Fibroblast of skin of scalp (primary cell): ENCODE measurements around the gene PHACTR3.
A peak's percentile ranks its signal among the peaks of the same experiment; 100 is the strongest.

Source experiments
- DNase-seq: peaks from one replicate; pipeline ENCODE4 v3.0.0-alpha.2; 2013

The PHACTR3 gene

GRCh38 chr20:59756241-59756640 is 151.9 kb downstream of the PHACTR3 start:
- no peak for DNase-seq

- no peak for DNase-seq
These were observed 159.7 kb downstream of the PHACTR3 start for GRCh38 chr20:59764037-59764436.

DNA sequence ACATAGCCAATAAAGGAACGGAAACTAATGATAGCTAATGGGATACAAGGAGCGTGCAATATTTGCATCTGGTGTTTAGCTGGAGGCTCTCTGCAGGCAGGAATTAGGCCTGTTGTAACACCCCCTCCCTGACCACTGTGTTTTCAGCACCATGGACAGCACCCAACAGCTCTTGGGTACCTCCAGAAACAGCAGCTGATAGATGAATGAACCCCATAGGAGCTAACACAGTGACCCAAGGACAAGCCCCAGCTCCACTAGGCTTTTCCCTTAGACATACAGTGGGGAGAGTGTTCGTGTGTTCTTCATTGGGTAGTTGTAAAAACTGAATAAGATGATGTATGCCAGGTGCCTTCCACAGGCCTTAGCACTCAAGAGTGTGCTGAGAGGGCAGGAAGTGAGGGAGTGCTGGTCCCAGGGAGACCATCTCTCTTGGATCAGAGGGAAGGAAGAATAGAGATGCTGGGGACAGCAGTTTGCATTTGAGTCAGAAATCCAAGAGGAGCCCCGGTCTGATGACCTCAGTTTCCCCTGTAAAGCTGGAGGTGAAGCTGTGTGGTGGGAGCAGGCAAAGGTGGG is 161.3 kb downstream of the PHACTR3 start:
- peak; percentile 39 for DNase-seq

DNA sequence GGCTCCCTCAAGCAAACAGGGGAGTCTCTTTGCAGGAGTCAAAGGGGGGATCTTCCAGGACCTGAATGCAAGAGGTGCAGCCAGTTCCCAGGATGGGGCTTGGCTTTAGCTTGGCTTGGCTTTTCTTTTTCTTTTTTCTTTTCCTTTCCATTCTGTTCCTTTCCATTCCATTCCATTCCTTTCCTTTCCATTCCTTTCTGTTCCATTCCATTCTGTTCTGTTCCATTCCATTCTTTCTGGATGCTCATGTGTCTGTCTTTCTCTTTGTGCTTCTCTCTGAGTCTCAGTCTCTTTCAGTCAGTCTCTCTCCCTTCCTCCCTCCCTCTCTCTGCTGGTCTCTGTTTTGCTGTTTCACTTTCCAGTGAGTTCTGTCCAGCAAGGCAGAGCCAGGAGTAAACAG is 163.3 kb downstream of the PHACTR3 start:
- DNase-seq, result no peak

DNA sequence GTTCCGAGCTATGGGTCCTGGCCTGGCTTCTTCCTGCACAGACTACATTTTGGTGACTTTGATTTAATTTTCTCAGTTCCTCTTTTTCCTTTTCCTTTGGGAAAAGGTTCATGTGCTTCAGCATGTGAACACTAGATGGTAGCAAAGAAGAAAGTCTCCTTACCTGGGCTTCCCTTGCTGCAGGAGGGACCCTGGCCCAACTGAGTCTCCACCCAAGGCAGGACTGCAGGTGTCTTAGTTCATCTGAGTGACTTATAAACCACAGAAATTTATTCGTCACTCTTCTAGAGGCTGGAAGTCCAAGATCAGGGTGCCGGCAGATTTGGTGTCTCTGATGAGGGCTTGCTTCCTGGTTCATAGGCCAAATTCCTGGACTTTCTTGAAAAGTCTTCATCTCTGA is 165.9 kb downstream of the PHACTR3 start:
- no peak for DNase-seq

DNA sequence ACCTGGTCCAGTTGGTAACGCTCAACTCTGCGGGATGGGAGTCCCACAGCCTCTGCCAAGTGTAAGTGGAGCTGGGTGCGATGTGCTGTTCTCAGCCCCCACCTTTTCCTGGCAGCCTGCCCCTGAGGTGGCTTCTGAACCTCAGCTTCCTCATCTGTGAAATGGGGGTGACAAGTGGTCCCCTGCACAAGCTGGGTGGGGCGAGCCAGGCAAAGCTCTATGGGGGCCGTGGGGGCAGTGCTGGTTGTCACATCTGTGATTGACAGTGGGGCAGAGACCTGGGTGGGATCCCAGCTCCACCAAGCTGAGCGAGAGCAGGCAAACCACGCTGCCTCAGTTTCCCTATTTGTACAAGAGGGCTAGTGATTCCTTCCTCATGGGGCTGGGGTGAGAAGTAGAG is 166.5 kb downstream of the PHACTR3 start:
- no peak for DNase-seq

GRCh38 chr20:59771506-59772372 is 167.4 kb downstream of the PHACTR3 start:
- no peak for DNase-seq

GRCh38 chr20:59772373-59772705 is 168.0 kb downstream of the PHACTR3 start:
- DNase-seq, result no peak

DNA sequence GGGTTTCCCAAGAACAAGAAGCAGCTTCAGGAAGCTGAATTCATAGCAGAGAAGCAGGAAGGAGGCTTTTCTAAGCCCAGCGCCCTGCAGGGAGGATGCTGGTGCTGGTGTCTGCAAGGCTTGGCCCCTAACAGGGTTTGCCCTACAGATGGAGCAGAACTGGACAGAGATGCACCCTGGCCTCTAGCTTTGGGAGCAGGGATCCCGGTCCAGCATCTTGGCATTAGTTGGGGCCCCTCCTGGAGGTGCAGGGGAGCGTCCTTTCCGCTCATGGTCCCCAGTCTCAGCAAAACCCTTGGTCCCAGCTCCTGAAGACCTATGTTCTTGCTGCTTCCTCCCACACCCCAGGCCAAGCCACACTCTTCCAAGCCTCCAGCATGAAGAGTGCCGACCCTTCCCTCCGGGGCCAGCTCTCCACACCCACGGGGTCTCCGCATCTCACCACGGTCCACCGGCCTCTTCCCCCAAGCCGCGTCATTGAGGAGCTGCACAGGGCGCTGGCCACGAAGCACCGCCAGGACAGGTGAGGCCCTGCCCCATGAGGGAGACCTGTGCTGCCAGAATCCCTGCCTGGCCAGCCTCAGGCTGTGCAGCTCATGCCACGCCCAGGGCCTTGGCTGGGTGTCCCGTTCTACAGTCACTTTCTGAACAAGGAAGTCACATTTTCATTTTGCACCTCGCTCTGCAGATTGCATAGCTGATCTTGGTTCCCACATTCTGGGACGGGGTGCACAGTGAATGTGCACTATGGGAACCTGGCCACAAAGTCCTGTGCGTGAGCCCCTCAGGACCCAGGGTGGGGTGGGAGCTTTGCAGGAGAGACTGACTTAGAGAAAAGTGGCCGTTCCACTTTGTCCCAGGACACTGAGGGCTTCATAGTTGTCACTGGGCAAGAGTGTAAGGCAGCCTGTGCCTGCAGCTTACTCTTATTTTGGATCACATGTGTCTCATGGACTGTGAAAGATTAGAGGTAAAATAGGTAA is 168.9 kb downstream of the PHACTR3 start:
- DNase-seq, result no peak

- no peak for DNase-seq
These were observed 169.9 kb downstream of the PHACTR3 start for GRCh38 chr20:59774204-59774641.

GRCh38 chr20:59774921-59775686 is 170.8 kb downstream of the PHACTR3 start:
- no peak for DNase-seq

- no peak for DNase-seq
These were observed 171.3 kb downstream of the PHACTR3 start for GRCh38 chr20:59775687-59776055.

DNA sequence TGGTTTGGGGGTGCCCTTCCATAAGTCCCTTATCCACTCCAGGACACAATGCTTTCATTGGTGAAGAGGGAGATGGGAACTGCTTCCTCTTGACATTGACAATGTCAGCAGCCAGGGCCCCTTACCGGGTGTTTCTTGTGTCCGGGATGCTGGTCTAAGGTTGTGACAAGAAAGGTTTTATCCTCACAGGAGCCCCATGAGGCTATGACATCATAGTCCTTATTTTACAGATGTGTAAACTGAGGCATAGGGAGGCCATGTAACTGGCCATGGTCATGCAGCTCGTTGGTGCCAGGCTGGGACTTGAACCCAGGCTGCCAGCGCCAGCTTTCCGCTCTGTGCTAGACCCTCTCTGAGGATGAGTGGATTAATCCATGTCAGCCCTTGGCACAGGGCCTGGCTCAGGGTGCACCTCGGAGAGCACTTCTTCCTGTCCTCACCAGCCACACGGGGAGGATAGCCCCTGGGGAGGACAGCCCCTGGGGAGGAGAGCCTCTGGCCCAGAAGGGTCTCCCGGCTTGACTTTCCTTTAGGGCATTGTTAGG is 171.8 kb downstream of the PHACTR3 start:
- no peak for DNase-seq

DNA sequence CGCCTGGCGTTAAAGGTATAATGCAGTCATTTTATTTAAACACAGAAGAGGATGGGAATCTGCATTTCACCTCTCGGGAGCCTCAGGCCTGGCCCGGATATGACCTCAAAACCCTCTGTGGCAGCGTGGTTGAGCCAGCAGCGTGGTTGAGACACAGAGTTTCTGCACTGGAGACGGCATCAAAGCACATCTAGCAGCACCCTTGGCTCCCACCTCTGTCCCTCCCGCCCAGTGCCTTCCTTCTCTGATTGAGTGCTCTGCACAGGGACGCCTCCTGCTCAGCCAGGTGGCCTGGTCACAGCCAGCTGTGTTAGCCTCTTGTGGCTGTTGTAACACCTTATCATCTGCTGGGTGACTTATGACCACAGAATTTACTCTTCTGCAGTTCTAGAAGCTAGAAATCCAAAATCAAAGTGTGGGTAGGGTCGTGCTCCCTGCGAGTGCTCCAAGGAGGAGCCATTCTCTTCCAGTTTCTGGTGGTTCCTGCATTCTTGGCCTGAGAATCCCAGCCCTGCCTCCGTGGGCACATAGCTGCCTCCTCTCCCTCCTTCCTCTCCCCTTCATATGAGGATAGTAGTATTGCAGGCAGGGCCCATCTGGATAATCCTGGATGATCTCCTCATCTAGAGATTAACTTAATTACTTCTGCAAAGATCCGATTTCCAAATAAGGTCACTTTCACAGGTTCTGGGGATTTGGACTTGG is 172.4 kb downstream of the PHACTR3 start:
- DNase-seq, result no peak

- DNase-seq, result no peak
These were observed 173.0 kb downstream of the PHACTR3 start for GRCh38 chr20:59777331-59777725.

DNA sequence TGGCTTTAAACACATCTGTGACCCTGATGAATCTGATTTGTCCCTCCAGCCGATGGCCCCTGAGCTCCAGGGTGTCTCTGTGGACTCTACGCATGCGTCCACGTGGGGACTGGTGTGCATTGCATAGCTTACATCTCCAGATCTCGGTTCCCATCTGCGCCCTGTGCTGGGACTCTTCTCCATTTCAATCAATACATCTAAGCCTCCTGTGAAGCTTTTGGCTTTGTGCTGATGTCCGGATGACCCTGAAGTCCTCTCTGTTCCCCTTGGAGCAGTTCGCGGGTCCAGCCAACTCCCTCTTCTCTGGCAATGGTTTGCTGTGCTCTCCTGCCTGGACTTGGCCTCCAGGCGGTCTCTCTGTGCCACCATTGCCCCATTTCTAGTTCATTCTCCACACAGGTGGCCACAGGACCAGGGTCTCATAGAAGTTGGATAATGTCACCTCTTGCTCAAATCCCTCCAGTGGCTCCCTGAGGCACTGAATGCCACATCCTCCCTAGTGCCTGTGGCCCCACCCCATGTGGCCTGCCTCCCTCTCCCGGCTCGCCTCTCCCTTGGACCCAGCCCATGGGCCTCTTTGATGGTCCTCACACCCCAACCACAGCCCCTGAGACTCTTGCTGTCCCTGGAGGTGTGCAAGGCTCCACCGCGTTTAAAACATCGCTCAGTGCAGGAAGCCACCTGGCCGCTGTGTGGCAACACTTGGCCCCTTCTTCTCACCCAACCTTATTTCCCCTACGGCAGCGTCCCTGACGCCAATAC is 173.7 kb downstream of the PHACTR3 start:
- no peak for DNase-seq

DNA sequence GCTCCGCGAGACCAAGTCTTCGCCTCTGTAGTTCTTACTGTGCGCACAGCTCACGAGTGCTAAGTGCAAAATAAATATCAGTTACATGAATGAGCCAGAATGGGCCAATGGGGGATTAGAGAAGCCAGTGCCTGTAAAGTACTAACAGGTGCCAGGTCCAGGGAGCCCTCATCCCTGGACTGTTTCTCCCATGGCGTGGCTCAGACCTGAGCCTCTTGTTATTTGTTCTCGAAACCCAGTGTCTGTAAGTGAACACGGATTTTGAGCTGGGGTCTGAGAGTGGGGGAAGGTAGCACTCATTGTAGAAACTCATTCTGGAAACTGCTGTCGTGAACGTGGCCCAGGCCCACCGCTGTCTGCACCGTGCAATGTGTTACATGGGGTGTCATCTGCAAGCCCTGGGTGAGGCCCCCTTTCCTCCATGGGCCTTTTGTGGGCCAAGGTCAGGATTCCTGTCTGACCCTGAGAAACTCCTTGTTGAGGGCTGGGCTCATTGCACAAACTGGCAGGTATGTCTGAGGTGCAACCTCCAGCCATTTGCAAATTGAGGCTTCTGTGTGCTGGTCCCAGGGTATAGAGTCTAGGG is 174.4 kb downstream of the PHACTR3 start:
- no peak for DNase-seq

DNA sequence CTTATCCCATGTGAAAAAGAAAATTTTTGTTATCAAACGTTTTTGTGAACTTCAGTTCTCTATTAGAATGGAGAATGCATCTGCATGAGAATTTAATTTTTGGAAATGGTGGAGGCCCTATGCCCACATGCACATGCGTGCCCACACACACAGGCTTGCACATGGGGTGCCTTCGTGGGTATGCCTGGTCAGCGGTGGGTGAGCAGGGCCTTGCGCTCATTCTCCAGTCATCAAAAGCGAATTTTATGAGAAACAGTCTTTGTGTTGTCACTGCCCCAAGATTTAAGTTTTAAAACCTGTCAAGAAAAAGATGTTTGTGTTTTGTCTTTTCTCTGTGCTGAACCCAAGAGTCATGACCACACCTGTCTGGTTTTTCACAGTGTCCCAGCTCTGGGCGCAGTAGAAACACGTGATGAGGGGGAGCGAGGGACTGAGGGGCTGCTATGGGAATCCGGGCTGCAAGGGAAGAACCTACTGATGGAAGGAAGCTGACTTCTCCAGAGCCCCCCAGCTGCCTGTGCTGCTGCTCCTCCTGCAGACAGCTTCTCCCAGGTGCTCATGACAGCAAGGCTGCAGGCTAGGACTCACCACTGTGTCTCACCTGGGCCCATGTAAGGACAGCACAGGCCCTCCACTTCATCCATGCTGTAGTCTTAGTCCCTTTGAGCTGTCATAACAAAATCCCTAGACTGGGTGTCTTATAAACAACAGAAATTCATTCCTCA is 175.5 kb downstream of the PHACTR3 start:
- no peak for DNase-seq

DNA sequence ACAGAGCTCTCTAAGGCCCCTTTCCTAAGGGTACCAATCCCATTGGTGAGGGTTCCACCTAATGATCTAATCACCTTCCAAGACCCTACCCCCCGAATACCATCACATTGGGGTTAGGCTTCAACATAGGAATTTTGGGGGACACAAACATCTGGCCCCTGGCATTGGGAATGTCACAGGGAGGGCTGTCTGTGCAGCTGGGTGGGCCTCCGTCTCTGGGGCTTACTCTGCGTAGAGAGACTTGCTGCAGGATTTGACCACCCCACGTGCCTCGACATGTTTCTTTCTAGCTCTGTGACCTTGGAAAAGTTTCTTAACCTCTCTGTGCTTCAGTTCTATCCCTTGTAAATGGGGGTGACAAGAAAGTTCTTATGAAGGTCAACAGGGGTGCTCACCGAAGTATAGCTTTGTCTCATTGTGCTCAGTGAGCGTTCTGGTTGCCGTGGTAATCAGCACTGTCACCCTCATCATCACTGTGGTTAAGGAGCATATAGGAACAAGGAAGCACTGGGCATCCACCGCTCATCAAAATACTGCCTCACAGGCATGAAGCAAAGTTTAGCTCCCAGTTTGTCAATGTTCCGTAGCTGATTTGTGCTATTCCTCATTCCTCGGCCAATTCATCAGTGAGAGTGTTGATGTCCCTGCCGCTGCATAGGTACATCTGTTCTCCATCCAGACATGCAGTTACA is 176.3 kb downstream of the PHACTR3 start:
- no peak for DNase-seq
